Lung (tissue), 12 donors: ENCODE measurements around the gene CRIP2. TPM values are rescaled to one million over a fixed set of nuclear protein-coding genes. Genes with fewer than 3 reads are reported as not detected.

Source experiments
- ATAC-seq: fragments of 200-7000 bp; cut with Tn5 transposase; one replicate; pipeline ENCODE4 v1.9.1; 2020; ENCODE audit warnings: moderate number of reproducible peaks; ENCODE audit not compliant: insufficient read depth, low FRiP score
- DNase-seq, 3 donors: peaks; one replicate each; pipeline ENCODE4 v3.0.0-alpha.2; 2013 to 2017
- H3K27ac ChIP-seq, 2 donors: one replicate each; pipeline ENCODE4 v1.5.1; 2013; ENCODE audit warnings: mild to moderate bottlenecking in 2 of 2, moderate library complexity in 2 of 2, control low read depth in 1 of 2, inconsistent platforms in 1 of 2, low read depth in 1 of 2, low read length in 1 of 2
- H3K27me3 ChIP-seq, 3 donors: one replicate each; pipeline ENCODE4 v1.5.1; 2013; ENCODE audit warnings: low read length in 2 of 3; ENCODE audit not compliant: control insufficient read depth in 3 of 3, insufficient read depth in 3 of 3
- H3K36me3 ChIP-seq, 4 donors: one replicate each; pipeline ENCODE4 v1.5.1; 2013; ENCODE audit warnings: low read length in 4 of 4, mild to moderate bottlenecking in 1 of 4, moderate library complexity in 1 of 4; ENCODE audit not compliant: control insufficient read depth in 4 of 4, insufficient read depth in 4 of 4
- H3K4me1 ChIP-seq, 5 donors: one replicate each; pipeline ENCODE4 v1.5.1; 2013; ENCODE audit warnings: low read length in 5 of 5, mild to moderate bottlenecking in 2 of 5, moderate library complexity in 1 of 5; ENCODE audit not compliant: control insufficient read depth in 5 of 5, insufficient read depth in 5 of 5
- H3K4me3 ChIP-seq: one replicate; pipeline ENCODE4 v1.5.1; 2013; ENCODE audit warnings: mild to moderate bottlenecking, control low read depth, moderate library complexity
- H3K9ac ChIP-seq, 2 donors: one replicate each; pipeline ENCODE4 v1.5.1; 2013; ENCODE audit warnings: low read length in 2 of 2, control low read depth in 1 of 2; ENCODE audit not compliant: insufficient read depth in 1 of 2
- H3K9me3 ChIP-seq, 4 donors: one replicate each; pipeline ENCODE4 v1.5.1; 2013; ENCODE audit warnings: low read length in 3 of 4, mild to moderate bottlenecking in 1 of 4, moderate library complexity in 1 of 4; ENCODE audit not compliant: control insufficient read depth in 4 of 4, insufficient read depth in 3 of 4
- CTCF ChIP-seq: IDR thresholded peaks from 2 replicates; pipeline ENCODE4 v1.5.1; 2012; ENCODE audit warnings: mild to moderate bottlenecking; ENCODE audit errors: control extremely low read depth, extremely low read depth
- WGBS, 2 donors: extraction: QIAGEN DNeasy Blood & Tissue Kit; methylation state at CpG; one replicate each; pipeline ENCODE4 v1.1.7; 2013; 5-methylcytosine and 5-hydroxymethylcytosine counted together
- polyA plus RNA-seq, 2 donors: library from polyadenylated mRNA; stranded (reverse); fragments of 200-250 nt; gene quantifications; one replicate each; pipeline ENCODE4 v1.2.1, GENCODE V29; 2013
- total RNA-seq, 2 donors: library from RNA; depleted of rRNA in 1 of 2; stranded (reverse); fragments of >200 nt in 1 of 2; gene quantifications; one replicate each; pipeline ENCODE4 v1.2.1, GENCODE V29; 2014 to 2021
- donor health status: control.
- donor health status: control.
- donor health status: Bipolar disorder and iron deficiency.
- donor health status: healthy.
- donor health status: DM: yes; HTN: yes; CAD: no.

The CRIP2 gene
- total and polyA plus RNA-seq, 4 donors, result 135 to 267 (median 205) TPM

- H3K36me3 ChIP-seq, result peaks cover 2 to 64% (median 9%) of the 10 kb centered on the region in 4 donors
- no peak overlapping the region for H3K27ac ChIP-seq
- H3K9me3 ChIP-seq, result no peaks in the 10 kb centered on the region
- WGBS, 2 donors, result 90 to 92% methylated on average over 13 to 14 of the region's 14 CpGs
- no peak for TF ChIP-seq CTCF
- DNase-seq (no peak), ATAC-seq (no peak)
- H3K9ac ChIP-seq, result no peak overlapping the region
- H3K27me3 ChIP-seq, result no peaks in the 10 kb centered on the region
- no peaks in the 10 kb centered on the region for H3K4me1 ChIP-seq
- no peak overlapping the region for H3K4me3 ChIP-seq
Observed at GRCh38 chr14:105458571-105458970, 16.1 kb upstream of the CRIP2 start.

- H3K4me3 ChIP-seq, result no peak overlapping the region
- no peak for DNase-seq
- no peak overlapping the region for H3K27ac ChIP-seq
- TF ChIP-seq CTCF, result no peak
- H3K9ac ChIP-seq, result no peak overlapping the region
- no peaks in the 10 kb centered on the region for H3K4me1 ChIP-seq
- H3K36me3 ChIP-seq, result peaks cover 2 to 70% (median 12%) of the 10 kb centered on the region in 4 donors
- no peaks in the 10 kb centered on the region for H3K9me3 ChIP-seq
- no peaks in the 10 kb centered on the region for H3K27me3 ChIP-seq
- ATAC-seq, result no peak
- 96 to 98% methylated on average over 17 of the region's 17 CpGs for WGBS, 2 donors
Observed at GRCh38 chr14:105460116-105460515, 14.5 kb upstream of the CRIP2 start.

GRCh38 chr14:105460616-105461015 lies 14.0 kb upstream of the CRIP2 start:
- DNase-seq, result no peak
- WGBS, 2 donors, result 95 to 97% methylated on average over 17 of the region's 17 CpGs
- TF ChIP-seq CTCF, result no peak

GRCh38 chr14:105461903-105462302 lies 12.7 kb upstream of the CRIP2 start:
- Histone ChIP-seq H3K9me3 (no peaks in the 10 kb centered on the region), H3K36me3 (peaks cover 2 to 67% (median 14%) of the 10 kb centered on the region in 4 donors), H3K4me3 (no peak overlapping the region), H3K27me3 (no peaks in the 10 kb centered on the region), H3K4me1 (peaks cover 0 to 10% (median 4%) of the 10 kb centered on the region in 5 donors), H3K9ac (no peak overlapping the region), H3K27ac (no peak overlapping the region)
- ATAC-seq (no peak), DNase-seq (no peak)
- TF ChIP-seq CTCF, result no peak
- 97 to 98% methylated on average over 18 of the region's 18 CpGs for WGBS, 2 donors

More at GRCh38 chr14:105460616-105461015, 14.0 kb upstream of the CRIP2 start:
- no peaks in the 10 kb centered on the region for H3K9me3 ChIP-seq
- no peak overlapping the region for H3K27ac ChIP-seq
- peaks cover 2 to 68% (median 15%) of the 10 kb centered on the region in 4 donors for H3K36me3 ChIP-seq
- H3K4me3 ChIP-seq, result no peak overlapping the region
- no peak overlapping the region for H3K9ac ChIP-seq
- no peak for ATAC-seq
- H3K27me3 ChIP-seq, result no peaks in the 10 kb centered on the region
- peaks cover 0 to 3% (median 0%) of the 10 kb centered on the region in 5 donors for H3K4me1 ChIP-seq
